ENCODE measurements around the gene LIN7A.

DNA sequence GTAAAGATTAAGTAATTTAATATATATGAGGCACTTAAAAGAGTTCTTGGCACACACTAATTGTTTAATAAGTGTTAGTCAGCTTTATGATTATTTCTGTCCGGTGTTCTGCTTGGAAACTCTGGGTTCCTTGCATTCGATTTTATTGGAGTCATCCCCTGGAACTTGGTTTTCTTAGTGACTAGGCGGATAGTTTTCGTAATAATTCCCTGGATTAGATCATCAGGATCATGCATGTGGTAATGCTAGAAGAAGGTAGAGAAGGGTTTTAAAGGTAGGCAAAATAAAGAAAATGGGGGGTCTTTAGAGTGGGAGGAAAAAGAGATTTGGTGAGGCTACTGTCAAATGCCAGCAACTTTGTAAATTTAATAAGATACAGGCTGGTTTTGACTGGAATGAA lies 132.6 kb downstream of the LIN7A start:
- TF ChIP-seq, protein P1, sequence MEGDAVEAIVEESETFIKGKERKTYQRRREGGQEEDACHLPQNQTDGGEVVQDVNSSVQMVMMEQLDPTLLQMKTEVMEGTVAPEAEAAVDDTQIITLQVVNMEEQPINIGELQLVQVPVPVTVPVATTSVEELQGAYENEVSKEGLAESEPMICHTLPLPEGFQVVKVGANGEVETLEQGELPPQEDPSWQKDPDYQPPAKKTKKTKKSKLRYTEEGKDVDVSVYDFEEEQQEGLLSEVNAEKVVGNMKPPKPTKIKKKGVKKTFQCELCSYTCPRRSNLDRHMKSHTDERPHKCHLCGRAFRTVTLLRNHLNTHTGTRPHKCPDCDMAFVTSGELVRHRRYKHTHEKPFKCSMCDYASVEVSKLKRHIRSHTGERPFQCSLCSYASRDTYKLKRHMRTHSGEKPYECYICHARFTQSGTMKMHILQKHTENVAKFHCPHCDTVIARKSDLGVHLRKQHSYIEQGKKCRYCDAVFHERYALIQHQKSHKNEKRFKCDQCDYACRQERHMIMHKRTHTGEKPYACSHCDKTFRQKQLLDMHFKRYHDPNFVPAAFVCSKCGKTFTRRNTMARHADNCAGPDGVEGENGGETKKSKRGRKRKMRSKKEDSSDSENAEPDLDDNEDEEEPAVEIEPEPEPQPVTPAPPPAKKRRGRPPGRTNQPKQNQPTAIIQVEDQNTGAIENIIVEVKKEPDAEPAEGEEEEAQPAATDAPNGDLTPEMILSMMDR (IDR thresholded peaks at IDR 0.05; ENCODE audit: poor library complexity): no peak
- no peak for TF ChIP-seq EZH2 (IDR thresholded peaks at IDR 0.05; ENCODE audit: borderline replicate concordance)
